ENCODE measurements around the gene BNIP3. TPM values are rescaled to one million over a fixed set of nuclear protein-coding genes. Genes with fewer than 3 reads are reported as not detected.
"Not testable (repeated sequence)": the region's sequence is repeated elsewhere in the genome, so short reads cannot be mapped to it uniquely, and the experiment has no call there.

The BNIP3 gene
- total RNA-seq, 1 experiment from 2014 or later: 57.1 TPM

- Histone ChIP-seq H3K56ac (ENCODE audit: insufficient read length, low read depth, low read length) (no peak overlapping the region), H4K91ac (ENCODE audit: insufficient read length, low read depth, low read length) (no peak overlapping the region), H3K4ac (ENCODE audit: low read depth, low read length) (no peak overlapping the region), H2BK12ac (ENCODE audit: insufficient read length, low read depth, low read length) (no peak overlapping the region), H2BK20ac (ENCODE audit: low read depth, low read length, poor library complexity, severe bottlenecking) (no peak overlapping the region), H3K23ac (ENCODE audit: insufficient read length, low read depth, low read length) (no peak overlapping the region), H3K27me3 (ENCODE audit: insufficient read depth, low read length) (no peaks in the 10 kb centered on the region), H3K4me1 (ENCODE audit: insufficient read depth, low read length) (0 out of 2 replicates have a peak, but pooled peaks cover 5% of the 10 kb centered on the region), H3K9ac (ENCODE audit: extremely low read depth, insufficient read length, low read length) (no peak overlapping the region), H2AK5ac (ENCODE audit: insufficient read length, low read length) (no peak overlapping the region), H3K79me1 (ENCODE audit: insufficient read depth, low read depth, low read length, poor library complexity, severe bottlenecking) (peaks cover 9% of the 10 kb centered on the region), H3K27ac (ENCODE audit: insufficient read length, low read depth, low read length) (no peak overlapping the region), H3K14ac (ENCODE audit: insufficient read depth, low read length) (no peak overlapping the region), H2BK120ac (ENCODE audit: low read depth, low read length, poor library complexity, severe bottlenecking) (no peak overlapping the region), H3K4me2 (ENCODE audit: insufficient read depth, insufficient read length, low read length) (no peak overlapping the region), H3K23me2 (ENCODE audit: insufficient read length, low read depth, low read length, poor library complexity, severe bottlenecking) (no peaks in the 10 kb centered on the region), H3K18ac (ENCODE audit: insufficient read length, low read depth, low read length) (no peak overlapping the region), H2BK15ac (ENCODE audit: low read depth, low read length) (no peak overlapping the region), H2AFZ (ENCODE audit: low read length) (no peak overlapping the region), H2BK5ac (ENCODE audit: insufficient read length, low read length) (no peak overlapping the region), H3K79me2 (ENCODE audit: insufficient read depth, low read length) (peaks cover 19% of the 10 kb centered on the region; the same call in 1 of the 2 replicates), H4K20me1 (ENCODE audit: control insufficient read depth, insufficient read depth, insufficient read length) (no peaks in the 10 kb centered on the region), H4K5ac (ENCODE audit: insufficient read length, low read depth, low read length) (no peak overlapping the region), H3K9me3 (ENCODE audit: control insufficient read depth, low read depth, low read length) (no peaks in the 10 kb centered on the region), H4K8ac (replicated peaks; ENCODE audit: insufficient read length, low read depth, low read length) (no peak overlapping the region), H3T11ph (ENCODE audit: low read length) (no peak overlapping the region)
- peak overlapping the region in 1 of 2 experiments; percentile 15; a peak in 1 of 5 replicates for H3K4me3 Mint-ChIP-seq
- H3K9me3 Mint-ChIP-seq: peaks cover 0 to 4% of the 10 kb centered on the region in 2 experiments; a peak in 1 of 5 replicates
- H3K27me3 Mint-ChIP-seq (ENCODE audit: low read depth): no peaks in the 10 kb centered on the region
- H3K4me1 Mint-ChIP-seq: peaks cover 31 to 33% of the 10 kb centered on the region in 2 experiments
- no CpG with 5 or more reads among the region's 11 CpGs for WGBS (ENCODE audit: extremely low coverage, insufficient read length, low lambda C conversion rate)
- DNase-seq: no peak
- peak overlapping the region in 1 of 3 experiments; percentile 52; a peak in 1 of 7 replicates for H3K27ac Mint-ChIP-seq
- H3K36me3 Mint-ChIP-seq (ENCODE audit: insufficient read depth in 1 of 3, low read depth in 3 of 3): peaks cover 0 to 3% (median under 1%) of the 10 kb centered on the region in 3 experiments; a peak in 2 of 7 replicates
- TF ChIP-seq CTCF (conservative IDR thresholded peaks at IDR 0.05): no peak
These were observed 61.6 kb downstream of the BNIP3 start for GRCh38 chr10:131920151-131920550.

- Histone ChIP-seq H3K79me2 (ENCODE audit: insufficient read depth, low read length) (peaks cover 22% of the 10 kb centered on the region; the same call in 1 of the 2 replicates), H3K79me1 (ENCODE audit: insufficient read depth, low read depth, low read length, poor library complexity, severe bottlenecking) (peaks cover 10% of the 10 kb centered on the region)
- not testable (repeated sequence) for H3K23me2 ChIP-seq (ENCODE audit: insufficient read length, low read depth, low read length, poor library complexity, severe bottlenecking); H4K5ac ChIP-seq (ENCODE audit: insufficient read length, low read depth, low read length); H2BK120ac ChIP-seq (ENCODE audit: low read depth, low read length, poor library complexity, severe bottlenecking); H2BK20ac ChIP-seq (ENCODE audit: low read depth, low read length, poor library complexity, severe bottlenecking); H3K27ac Mint-ChIP-seq; H3K9me3 Mint-ChIP-seq; H3K4me3 Mint-ChIP-seq; H3K36me3 Mint-ChIP-seq (ENCODE audit: insufficient read depth in 1 of 3, low read depth in 3 of 3); H3K56ac ChIP-seq (ENCODE audit: insufficient read length, low read depth, low read length); H2AK5ac ChIP-seq (ENCODE audit: insufficient read length, low read length); H3K23ac ChIP-seq (ENCODE audit: insufficient read length, low read depth, low read length); H2BK15ac ChIP-seq (ENCODE audit: low read depth, low read length); H3K27ac ChIP-seq (ENCODE audit: insufficient read length, low read depth, low read length); H3K9ac ChIP-seq (ENCODE audit: extremely low read depth, insufficient read length, low read length); H3T11ph ChIP-seq (ENCODE audit: low read length); H3K14ac ChIP-seq (ENCODE audit: insufficient read depth, low read length); H3K4me1 ChIP-seq (ENCODE audit: insufficient read depth, low read length); H3K4me2 ChIP-seq (ENCODE audit: insufficient read depth, insufficient read length, low read length); H2BK12ac ChIP-seq (ENCODE audit: insufficient read length, low read depth, low read length); H2BK5ac ChIP-seq (ENCODE audit: insufficient read length, low read length); H4K8ac ChIP-seq (replicated peaks; ENCODE audit: insufficient read length, low read depth, low read length); H4K20me1 ChIP-seq (ENCODE audit: control insufficient read depth, insufficient read depth, insufficient read length); H3K27me3 ChIP-seq (ENCODE audit: insufficient read depth, low read length); H3K9me3 ChIP-seq (ENCODE audit: control insufficient read depth, low read depth, low read length); H2AFZ ChIP-seq (ENCODE audit: low read length); H4K91ac ChIP-seq (ENCODE audit: insufficient read length, low read depth, low read length); H3K4ac ChIP-seq (ENCODE audit: low read depth, low read length); H3K27me3 Mint-ChIP-seq (ENCODE audit: low read depth); DNase-seq; H3K18ac ChIP-seq (ENCODE audit: insufficient read length, low read depth, low read length)
- WGBS (ENCODE audit: extremely low coverage, insufficient read length, low lambda C conversion rate): no CpG with 5 or more reads among the region's 14 CpGs
- H3K4me1 Mint-ChIP-seq: peaks cover 28 to 29% of the 10 kb centered on the region in 2 experiments
These were observed 62.3 kb downstream of the BNIP3 start for GRCh38 chr10:131919461-131919860.
